Gastrocnemius medialis (tissue), 4 donors: Measurements from ENCODE around the gene NFIA.

ENCODE experiments used
- POLR2A ChIP-seq, 2 donors: fragments of 450-650 bp; IDR thresholded peaks; one replicate each; pipeline ENCODE4 v1.6.1; 2017; ENCODE audit warnings: antibody characterized with exemption in 2 of 2, mild to moderate bottlenecking in 2 of 2, moderate library complexity in 2 of 2
- TF ChIP-seq, protein P1 (sequence below), 5 experiments: fragments of 450-650 bp in 3 of 5; fragments of 200-600 bp in 2 of 5; sonication (generic) in 2 of 5; IDR thresholded peaks in 4 of 5; conservative IDR thresholded peaks in 1 of 5; 1 replicate in 4 of 5; 2 replicates in 1 of 5; pipeline ENCODE4 v1.5.1; 2016 to 2019; ENCODE audit warnings: antibody characterized with exemption in 5 of 5, mild to moderate bottlenecking in 3 of 5, moderate library complexity in 3 of 5

GRCh38 chr1:61184040-61184713 is 101.8 kb downstream of the NFIA start:
- TF ChIP-seq POLR2A (IDR thresholded peaks at IDR 0.05) = peak in 1 of 2 donors; percentile 12
- TF ChIP-seq, protein P1, sequence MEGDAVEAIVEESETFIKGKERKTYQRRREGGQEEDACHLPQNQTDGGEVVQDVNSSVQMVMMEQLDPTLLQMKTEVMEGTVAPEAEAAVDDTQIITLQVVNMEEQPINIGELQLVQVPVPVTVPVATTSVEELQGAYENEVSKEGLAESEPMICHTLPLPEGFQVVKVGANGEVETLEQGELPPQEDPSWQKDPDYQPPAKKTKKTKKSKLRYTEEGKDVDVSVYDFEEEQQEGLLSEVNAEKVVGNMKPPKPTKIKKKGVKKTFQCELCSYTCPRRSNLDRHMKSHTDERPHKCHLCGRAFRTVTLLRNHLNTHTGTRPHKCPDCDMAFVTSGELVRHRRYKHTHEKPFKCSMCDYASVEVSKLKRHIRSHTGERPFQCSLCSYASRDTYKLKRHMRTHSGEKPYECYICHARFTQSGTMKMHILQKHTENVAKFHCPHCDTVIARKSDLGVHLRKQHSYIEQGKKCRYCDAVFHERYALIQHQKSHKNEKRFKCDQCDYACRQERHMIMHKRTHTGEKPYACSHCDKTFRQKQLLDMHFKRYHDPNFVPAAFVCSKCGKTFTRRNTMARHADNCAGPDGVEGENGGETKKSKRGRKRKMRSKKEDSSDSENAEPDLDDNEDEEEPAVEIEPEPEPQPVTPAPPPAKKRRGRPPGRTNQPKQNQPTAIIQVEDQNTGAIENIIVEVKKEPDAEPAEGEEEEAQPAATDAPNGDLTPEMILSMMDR (IDR thresholded peaks at IDR 0.05 in 4 of 5, conservative IDR thresholded peaks at IDR 0.05 in 1 of 5) = no peak
